Activated CD8-positive, alpha-beta memory T cell treated with anti-CD3 and anti-CD28 coated beads, Interleukin-2, amount 10 ng/mL, durations not matched to agents 7 days and 5 days (primary cell): ENCODE measurements around the gene RS1. TPM values are rescaled to one million over a fixed set of nuclear protein-coding genes. Genes with fewer than 3 reads are reported as not detected.

Experiments used
- ATAC-seq: fragments of 150-1000 bp; cut with Tn5 transposase; one replicate; pipeline ENCODE4 v1.10.0; 2021; ENCODE audit warnings: moderate library complexity
- CTCF ChIA-PET: fragments of 350-600 bp; sonication (Branson Sonifier 250); formaldehyde crosslinking; loops from one replicate; lab custom pipeline; 2021; ENCODE audit warnings: antibody characterized with exemption; lab: Charles Lee
- DNase-seq: peaks from one replicate; pipeline ENCODE4 v3.0.0-alpha.2; 2020
- H3K27ac Mint-ChIP-seq: one replicate; pipeline ENCODE4 v1.8.0; 2021; ENCODE audit warnings: mild to moderate bottlenecking, mixed read lengths
- H3K27me3 Mint-ChIP-seq: one replicate; pipeline ENCODE4 v1.8.0; 2021; ENCODE audit warnings: mixed read lengths
- H3K36me3 Mint-ChIP-seq: one replicate; pipeline ENCODE4 v1.8.0; 2021; ENCODE audit warnings: mild to moderate bottlenecking, mixed read lengths
- H3K4me1 Mint-ChIP-seq: one replicate; pipeline ENCODE4 v1.8.0; 2021; ENCODE audit warnings: mixed read lengths
- H3K4me3 Mint-ChIP-seq: one replicate; pipeline ENCODE4 v1.8.0; 2021; ENCODE audit warnings: mild to moderate bottlenecking, moderate library complexity, mixed read lengths
- H3K9me3 Mint-ChIP-seq: one replicate; pipeline ENCODE4 v1.8.0; 2022; ENCODE audit warnings: low read depth, mixed read lengths
- total RNA-seq, 2 experiments: library from RNA; stranded (reverse); gene quantifications; one replicate each; pipeline ENCODE4 v1.2.3, GENCODE V29; 2021

The RS1 gene
- total RNA-seq, 2 experiments from 2014 or later = not detected

DNA sequence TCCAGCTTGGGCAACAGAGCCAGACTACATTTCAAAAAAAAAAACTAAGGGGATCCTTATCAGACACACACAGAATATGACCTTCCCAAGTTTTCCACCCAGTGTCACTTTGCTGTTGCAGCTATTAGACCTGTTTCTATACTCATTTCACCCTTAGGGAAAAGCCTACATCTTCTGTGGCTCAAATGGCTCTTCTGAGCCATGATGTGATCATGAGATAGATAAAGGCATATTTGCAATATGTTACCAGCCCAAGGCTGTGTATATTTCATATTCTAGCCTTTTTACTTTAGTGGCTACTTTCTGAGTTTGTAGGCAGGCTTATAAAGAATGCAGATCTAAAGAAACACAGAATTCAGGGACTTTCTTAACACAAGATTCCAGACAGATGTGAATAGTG, 19.3 kb downstream of the RS1 start:
- no peak overlapping the region for H3K4me3 Mint-ChIP-seq
- no peaks in the 10 kb centered on the region for H3K36me3 Mint-ChIP-seq
- DNase-seq (no peak), ATAC-seq (no peak)
- H3K27ac Mint-ChIP-seq = no peak overlapping the region
- no peaks in the 10 kb centered on the region for H3K27me3 Mint-ChIP-seq
- no peaks in the 10 kb centered on the region for H3K4me1 Mint-ChIP-seq
- H3K9me3 Mint-ChIP-seq = no peaks in the 10 kb centered on the region
- CTCF ChIA-PET = no interaction called here

DNA sequence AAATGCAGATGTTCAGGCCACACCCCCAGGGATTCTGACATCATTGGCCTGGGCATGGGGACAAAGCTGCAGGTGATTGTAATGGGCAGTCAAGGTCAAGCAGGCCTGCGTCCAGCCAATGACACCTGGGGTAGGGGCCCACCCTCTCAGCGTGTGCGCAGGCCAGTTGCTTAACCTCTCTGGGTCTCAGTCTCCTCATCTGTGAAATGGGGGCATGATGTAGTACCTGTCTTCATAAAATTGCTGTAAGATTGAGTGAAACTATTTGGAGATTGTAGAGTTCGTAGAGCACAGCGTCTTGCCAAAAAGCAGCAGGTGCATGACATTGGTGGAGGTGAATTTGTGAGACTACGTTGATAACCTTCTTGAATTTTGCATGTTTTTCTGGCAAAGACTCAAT, 21.2 kb downstream of the RS1 start:
- Mint-ChIP-seq H3K9me3 (no peaks in the 10 kb centered on the region), H3K27ac (no peak overlapping the region), H3K4me1 (no peaks in the 10 kb centered on the region), H3K4me3 (no peak overlapping the region), H3K27me3 (no peaks in the 10 kb centered on the region), H3K36me3 (no peaks in the 10 kb centered on the region)
- CTCF ChIA-PET = no interaction called here
- ATAC-seq = no peak
- no peak for DNase-seq

DNA sequence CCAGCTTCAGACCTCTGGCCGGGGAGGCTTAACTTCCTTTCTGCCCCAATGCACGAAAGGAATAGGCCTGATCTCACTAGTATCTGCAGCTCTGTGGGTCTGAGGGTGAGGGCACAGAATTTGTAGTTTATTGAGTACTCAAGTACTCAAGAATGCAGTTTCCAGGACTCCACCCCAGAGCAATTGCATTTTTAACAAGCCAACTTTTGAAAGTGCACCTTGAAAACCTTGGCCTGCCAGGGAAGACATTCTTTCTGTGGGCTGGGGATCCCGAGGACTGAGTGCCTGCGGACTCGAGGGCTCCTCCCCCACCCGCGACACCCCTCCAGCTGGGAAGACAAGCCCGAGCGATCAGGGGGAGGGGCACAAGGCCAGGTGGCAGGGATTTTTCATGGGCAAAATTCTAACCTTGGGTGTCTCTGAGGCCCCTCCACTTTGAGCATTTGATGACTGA, 22.4 kb downstream of the RS1 start:
- H3K27me3 Mint-ChIP-seq = no peaks in the 10 kb centered on the region
- ATAC-seq = no peak
- DNase-seq = no peak
- CTCF ChIA-PET = no interaction called here
- no peak overlapping the region for H3K27ac Mint-ChIP-seq
- no peaks in the 10 kb centered on the region for H3K9me3 Mint-ChIP-seq
- H3K4me3 Mint-ChIP-seq = no peak overlapping the region
- no peaks in the 10 kb centered on the region for H3K4me1 Mint-ChIP-seq
- H3K36me3 Mint-ChIP-seq = no peaks in the 10 kb centered on the region

DNA sequence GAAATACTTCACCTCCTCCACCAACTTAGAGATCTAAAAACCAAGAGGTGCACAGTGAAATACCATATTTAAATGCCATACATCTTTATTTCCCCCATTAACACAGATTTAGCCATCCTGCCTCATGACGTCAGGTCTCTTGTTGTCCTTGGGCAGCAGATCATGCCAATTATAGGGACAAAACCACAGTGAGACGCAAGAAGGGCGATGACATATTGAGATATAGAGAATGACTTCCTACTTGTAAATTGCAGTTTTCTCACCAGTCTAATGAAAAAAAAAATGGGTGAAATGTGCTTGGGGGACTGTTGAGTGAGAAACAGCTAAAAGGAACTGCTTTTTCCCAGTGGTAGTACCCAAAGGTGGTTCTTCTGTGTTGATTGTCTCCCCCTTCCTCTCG, 24.3 kb downstream of the RS1 start:
- no peaks in the 10 kb centered on the region for H3K4me1 Mint-ChIP-seq
- no peak for ATAC-seq
- CTCF ChIA-PET = no interaction called here
- DNase-seq = no peak
- H3K27me3 Mint-ChIP-seq = no peaks in the 10 kb centered on the region
- H3K36me3 Mint-ChIP-seq = no peaks in the 10 kb centered on the region
- no peaks in the 10 kb centered on the region for H3K9me3 Mint-ChIP-seq
- H3K27ac Mint-ChIP-seq = no peak overlapping the region
- no peak overlapping the region for H3K4me3 Mint-ChIP-seq

DNA sequence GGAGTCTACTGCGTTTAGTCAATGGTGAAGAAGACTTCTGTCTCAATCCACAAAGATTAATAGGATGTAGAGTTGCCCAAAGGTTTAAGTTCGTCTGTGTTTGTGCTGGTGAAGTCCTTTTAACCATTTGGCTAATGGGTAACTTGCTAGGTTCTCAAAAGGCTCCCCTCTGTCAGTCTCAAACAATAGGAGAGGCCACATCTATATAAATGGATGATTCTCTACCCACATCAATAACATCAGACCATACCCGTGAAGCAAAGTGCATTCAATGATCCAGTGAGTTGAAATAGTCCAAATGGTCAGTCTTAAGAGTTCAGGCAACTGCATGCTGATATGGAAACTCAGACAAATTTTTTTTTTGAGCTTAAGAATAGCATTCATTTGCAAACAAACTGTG, 28.1 kb downstream of the RS1 start:
- DNase-seq (no peak), ATAC-seq (no peak)
- Mint-ChIP-seq H3K36me3 (no peaks in the 10 kb centered on the region), H3K4me3 (no peak overlapping the region), H3K27ac (no peak overlapping the region), H3K27me3 (no peaks in the 10 kb centered on the region), H3K9me3 (no peaks in the 10 kb centered on the region), H3K4me1 (no peaks in the 10 kb centered on the region)
- CTCF ChIA-PET = no interaction called here

DNA sequence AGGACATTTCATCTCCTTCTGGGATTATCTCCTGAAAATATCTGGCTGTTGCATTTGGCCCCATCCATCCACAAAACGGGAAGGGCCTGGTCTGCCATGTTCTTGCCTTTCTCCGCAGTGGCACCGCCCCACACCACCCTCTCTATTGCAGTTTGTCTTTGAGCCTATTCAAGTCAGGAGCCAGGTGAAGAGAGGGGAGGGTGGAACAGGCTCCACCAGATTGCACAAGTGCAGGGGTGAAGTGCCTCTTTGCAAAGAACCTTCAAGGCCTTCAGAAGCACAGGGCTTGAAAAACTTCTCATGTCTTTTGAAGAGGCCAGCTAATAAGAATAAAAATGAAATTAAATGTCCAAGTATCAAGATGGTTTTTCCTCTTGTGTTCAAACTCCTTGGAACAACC, 28.7 kb downstream of the RS1 start:
- H3K4me3 Mint-ChIP-seq = no peak overlapping the region
- no peaks in the 10 kb centered on the region for H3K9me3 Mint-ChIP-seq
- CTCF ChIA-PET = no interaction called here
- H3K4me1 Mint-ChIP-seq = no peaks in the 10 kb centered on the region
- no peaks in the 10 kb centered on the region for H3K36me3 Mint-ChIP-seq
- H3K27me3 Mint-ChIP-seq = no peaks in the 10 kb centered on the region
- H3K27ac Mint-ChIP-seq = no peak overlapping the region
- ATAC-seq (no peak), DNase-seq (no peak)

DNA sequence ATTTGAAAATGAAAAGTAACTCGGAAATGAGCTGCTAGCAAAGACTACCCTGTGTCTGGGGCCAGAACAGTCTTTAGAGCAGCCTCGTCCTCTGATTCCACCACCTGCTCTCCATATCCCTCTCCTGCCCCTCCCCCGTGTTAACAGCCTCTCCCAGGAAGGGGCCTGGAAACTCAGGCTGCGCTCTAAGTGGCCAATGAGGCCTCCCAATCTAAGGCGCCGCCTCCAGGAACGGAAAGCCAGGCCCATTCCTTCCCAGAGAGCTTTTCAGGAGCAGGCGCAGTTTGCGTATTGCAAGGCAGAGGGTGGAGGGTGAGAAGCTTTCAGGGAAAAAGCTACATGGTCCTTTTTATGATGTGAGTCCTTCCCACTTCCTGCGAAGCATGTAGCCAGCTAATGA, 31.2 kb downstream of the RS1 start:
- no peak for ATAC-seq

DNA sequence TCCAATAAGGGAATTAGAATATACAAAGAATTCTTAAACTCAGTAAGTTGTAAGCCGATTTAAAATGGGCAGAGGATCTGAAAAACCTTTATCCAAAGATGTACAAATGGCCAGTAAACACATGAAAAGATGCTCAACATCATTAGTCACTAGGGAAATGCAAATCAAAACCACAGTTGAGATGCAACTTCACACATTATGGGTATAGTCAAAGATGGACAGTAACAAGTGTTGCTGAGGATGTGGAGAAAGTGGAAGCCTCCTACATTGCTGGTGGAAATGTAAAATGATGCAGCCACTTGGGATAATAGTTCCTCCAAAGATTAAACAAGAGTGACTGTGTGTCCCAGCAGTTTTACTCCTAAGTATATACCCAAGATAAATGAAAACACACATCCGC, 32.6 kb downstream of the RS1 start:
- no peaks in the 10 kb centered on the region for H3K27me3 Mint-ChIP-seq
- H3K9me3 Mint-ChIP-seq = no peaks in the 10 kb centered on the region
- no peak for ATAC-seq
- DNase-seq = no peak
- H3K4me1 Mint-ChIP-seq = no peaks in the 10 kb centered on the region
- no peak overlapping the region for H3K27ac Mint-ChIP-seq
- H3K36me3 Mint-ChIP-seq = no peaks in the 10 kb centered on the region
- CTCF ChIA-PET = no interaction called here
- no peak overlapping the region for H3K4me3 Mint-ChIP-seq

More for the DNA sequence above, 31.2 kb downstream of the RS1 start:
- Mint-ChIP-seq H3K36me3 (no peaks in the 10 kb centered on the region), H3K9me3 (no peaks in the 10 kb centered on the region), H3K4me3 (no peak overlapping the region), H3K27me3 (no peaks in the 10 kb centered on the region), H3K27ac (no peak overlapping the region), H3K4me1 (no peaks in the 10 kb centered on the region)
- no peak for DNase-seq
- CTCF ChIA-PET = no interaction called here

DNA sequence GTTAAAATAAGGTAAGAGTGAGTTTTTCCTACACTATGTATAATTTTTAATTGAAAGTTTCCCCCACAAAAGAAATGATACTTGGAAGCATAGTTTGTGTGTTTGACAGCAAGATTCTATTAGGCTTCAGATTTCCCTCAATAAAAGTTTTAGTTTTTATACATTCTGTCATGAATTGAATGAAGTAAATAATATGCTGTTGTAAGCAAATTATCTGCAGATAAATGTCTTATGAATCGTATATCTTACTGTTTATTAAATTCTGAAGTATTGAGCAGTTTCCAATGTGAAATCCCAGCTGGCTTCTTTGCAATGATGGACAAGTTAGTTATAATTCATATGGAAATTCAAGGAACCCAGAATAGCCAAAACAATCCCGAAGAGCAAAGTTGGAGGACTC, 33.5 kb downstream of the RS1 start:
- CTCF ChIA-PET = no interaction called here
- no peaks in the 10 kb centered on the region for H3K36me3 Mint-ChIP-seq
- no peaks in the 10 kb centered on the region for H3K9me3 Mint-ChIP-seq
- H3K4me1 Mint-ChIP-seq = no peaks in the 10 kb centered on the region
- H3K27ac Mint-ChIP-seq = no peak overlapping the region
- H3K27me3 Mint-ChIP-seq = no peaks in the 10 kb centered on the region
- H3K4me3 Mint-ChIP-seq = no peak overlapping the region
- no peak for ATAC-seq
- no peak for DNase-seq

DNA sequence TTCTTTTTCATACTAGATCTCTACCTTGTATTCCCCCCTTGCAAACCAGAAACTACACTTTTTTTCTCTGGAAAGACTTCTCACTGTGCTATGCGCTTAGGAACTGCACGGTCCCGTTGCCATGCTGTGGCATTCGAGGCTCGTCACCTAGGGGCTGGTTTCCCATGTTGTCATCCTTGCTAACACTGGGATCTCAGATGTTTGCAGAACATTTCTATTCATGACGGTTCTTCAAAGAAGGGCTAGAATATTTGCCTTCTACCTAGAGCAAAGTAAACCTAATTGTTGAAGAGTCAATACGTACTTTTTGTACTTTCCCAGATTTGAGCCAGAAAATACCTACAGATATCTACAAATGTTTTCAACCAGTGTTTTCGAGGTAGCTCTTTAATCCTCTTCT, 41.0 kb downstream of the RS1 start:
- Mint-ChIP-seq H3K4me1 (no peaks in the 10 kb centered on the region), H3K36me3 (no peaks in the 10 kb centered on the region), H3K9me3 (no peaks in the 10 kb centered on the region), H3K27me3 (no peaks in the 10 kb centered on the region), H3K4me3 (no peak overlapping the region), H3K27ac (no peak overlapping the region)
- CTCF ChIA-PET = no interaction called here
- no peak for DNase-seq
- ATAC-seq = no peak

DNA sequence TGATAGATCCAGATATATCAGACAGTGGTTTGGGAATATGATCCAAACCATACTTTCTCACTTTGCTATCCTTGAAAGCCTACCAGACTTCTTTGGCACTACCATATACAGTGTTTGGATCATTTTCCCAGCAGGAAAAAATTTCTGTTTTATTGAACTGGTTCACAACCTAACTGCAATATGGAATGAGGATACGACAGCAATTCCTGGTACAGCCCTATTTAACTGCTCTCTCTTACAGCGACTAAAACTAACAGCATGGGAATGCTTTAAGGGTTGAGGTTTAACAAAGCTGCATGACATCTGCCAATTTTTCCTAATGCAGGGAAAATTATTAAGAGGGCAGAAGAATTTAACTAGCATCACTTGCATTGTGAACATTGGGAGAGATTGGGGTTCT, 47.3 kb downstream of the RS1 start:
- H3K9me3 Mint-ChIP-seq = no peaks in the 10 kb centered on the region
- CTCF ChIA-PET = no interaction called here
- no peak overlapping the region for H3K4me3 Mint-ChIP-seq
- DNase-seq (no peak), ATAC-seq (no peak)
- H3K4me1 Mint-ChIP-seq = no peaks in the 10 kb centered on the region
- H3K27ac Mint-ChIP-seq = no peak overlapping the region
- no peaks in the 10 kb centered on the region for H3K36me3 Mint-ChIP-seq
- H3K27me3 Mint-ChIP-seq = no peaks in the 10 kb centered on the region

DNA sequence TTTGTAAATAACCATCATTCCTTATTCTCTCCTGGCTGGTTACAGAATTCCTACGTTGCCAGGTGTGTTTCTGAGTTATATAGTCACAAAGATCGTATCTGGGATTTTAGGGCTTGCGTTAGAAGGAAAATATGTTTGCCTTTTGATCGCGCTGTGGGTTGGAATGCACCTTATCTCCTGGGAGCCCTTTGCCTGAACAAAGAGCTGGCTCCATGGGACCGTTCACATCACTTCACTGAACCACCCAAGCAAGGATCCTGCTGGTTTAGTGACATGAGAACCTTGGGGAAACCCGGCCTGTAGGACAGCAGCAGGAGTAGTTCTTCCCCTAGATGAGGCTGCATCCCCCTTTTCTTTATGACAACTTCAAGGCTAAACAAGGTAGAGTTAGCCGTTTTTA, 51.6 kb downstream of the RS1 start:
- ATAC-seq = no peak
- H3K4me1 Mint-ChIP-seq = no peaks in the 10 kb centered on the region
- CTCF ChIA-PET = no interaction called here
- no peaks in the 10 kb centered on the region for H3K36me3 Mint-ChIP-seq
- H3K27ac Mint-ChIP-seq = no peak overlapping the region
- H3K27me3 Mint-ChIP-seq = no peaks in the 10 kb centered on the region
- H3K4me3 Mint-ChIP-seq = no peak overlapping the region
- H3K9me3 Mint-ChIP-seq = no peaks in the 10 kb centered on the region
- no peak for DNase-seq

DNA sequence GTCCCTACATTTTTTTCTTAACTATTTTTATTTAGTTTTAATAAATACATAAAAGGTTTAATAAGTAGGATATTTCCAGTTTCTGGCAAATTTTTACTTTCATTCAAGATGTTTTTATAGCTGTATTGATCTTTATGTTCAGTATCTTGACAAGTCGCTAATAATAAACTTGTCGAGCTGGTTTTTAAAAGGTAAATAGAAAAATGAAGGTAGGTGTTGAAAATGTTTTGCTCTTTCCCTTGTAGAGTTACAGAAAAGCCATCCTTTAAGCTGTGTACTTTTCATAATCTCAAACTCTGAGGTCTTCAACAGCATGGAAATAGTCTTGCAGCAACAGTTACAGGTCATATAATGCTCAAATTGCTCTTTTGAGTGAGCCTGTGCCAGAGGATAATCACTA, 52.6 kb downstream of the RS1 start:
- CTCF ChIA-PET = no interaction called here
- Mint-ChIP-seq H3K4me3 (no peak overlapping the region), H3K36me3 (no peaks in the 10 kb centered on the region), H3K9me3 (no peaks in the 10 kb centered on the region), H3K27me3 (no peaks in the 10 kb centered on the region), H3K4me1 (no peaks in the 10 kb centered on the region), H3K27ac (no peak overlapping the region)
- ATAC-seq (no peak), DNase-seq (no peak)

DNA sequence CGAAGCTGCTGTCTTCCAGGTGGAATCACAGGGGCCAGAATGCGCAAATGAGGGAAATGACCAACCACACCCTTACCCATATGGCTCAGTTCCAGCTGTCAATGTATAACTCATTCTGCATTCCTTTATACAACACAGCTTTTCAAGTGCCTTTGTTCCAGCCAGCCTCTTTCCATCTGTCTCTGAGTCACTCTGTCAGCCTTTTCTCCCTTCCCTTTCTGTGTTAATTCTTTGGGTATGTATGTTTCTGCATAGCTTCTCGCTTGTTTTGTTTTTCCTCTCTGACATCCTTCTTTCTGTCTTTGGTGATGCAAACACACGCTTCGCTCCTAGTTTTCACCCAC, 54.5 kb downstream of the RS1 start:
- no peak overlapping the region for H3K27ac Mint-ChIP-seq
- CTCF ChIA-PET = no interaction called here
- DNase-seq = no peak
- no peak for ATAC-seq
- no peaks in the 10 kb centered on the region for H3K9me3 Mint-ChIP-seq
- H3K4me1 Mint-ChIP-seq = no peaks in the 10 kb centered on the region
- H3K36me3 Mint-ChIP-seq = no peaks in the 10 kb centered on the region
- H3K4me3 Mint-ChIP-seq = no peak overlapping the region
- H3K27me3 Mint-ChIP-seq = no peaks in the 10 kb centered on the region

DNA sequence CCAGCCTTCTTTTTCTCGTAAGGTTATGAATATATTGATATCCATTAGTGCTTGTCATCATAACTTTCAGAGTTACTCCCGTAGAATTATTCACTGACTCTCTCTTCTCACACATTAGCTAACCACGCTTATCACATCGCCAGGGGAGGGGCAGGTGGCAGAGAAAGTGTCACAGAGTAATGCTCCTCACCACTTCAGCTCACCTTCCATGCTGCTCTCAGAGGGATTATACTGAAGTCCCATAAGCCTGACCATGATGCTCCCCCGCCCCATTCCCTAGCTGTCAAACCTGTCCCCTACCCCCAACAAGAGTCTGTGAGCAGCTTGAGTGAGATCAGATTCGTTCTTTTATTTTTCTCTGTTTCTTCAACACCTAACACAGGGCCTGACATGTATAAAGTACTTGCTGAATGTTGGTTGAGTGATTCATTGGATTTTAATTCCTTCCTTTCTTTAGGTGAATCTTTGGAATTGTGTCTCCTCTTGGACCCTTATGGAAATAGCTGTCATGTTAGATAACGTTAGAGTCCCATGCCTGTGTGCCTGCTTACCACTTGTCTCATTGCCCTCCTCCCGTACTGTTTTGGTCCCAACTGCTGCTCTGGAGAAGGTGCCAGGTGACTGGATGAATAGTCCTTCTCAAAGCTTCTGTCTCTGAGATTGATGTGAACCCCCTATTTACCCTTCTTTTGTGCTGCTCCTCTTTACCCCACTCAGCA, 55.1 kb downstream of the RS1 start:
- CTCF ChIA-PET = no interaction called here
- no peaks in the 10 kb centered on the region for H3K36me3 Mint-ChIP-seq
- no peak overlapping the region for H3K27ac Mint-ChIP-seq
- H3K4me1 Mint-ChIP-seq = no peaks in the 10 kb centered on the region
- H3K27me3 Mint-ChIP-seq = no peaks in the 10 kb centered on the region
- no peaks in the 10 kb centered on the region for H3K9me3 Mint-ChIP-seq
- DNase-seq (no peak), ATAC-seq (no peak)
- H3K4me3 Mint-ChIP-seq = no peak overlapping the region
